Measurements from ENCODE around the gene APOBEC3A. TPM values are rescaled to one million over a fixed set of nuclear protein-coding genes. Genes with fewer than 3 reads are reported as not detected.
"Not testable (repeated sequence)": the region's sequence is repeated elsewhere in the genome, so short reads cannot be mapped to it uniquely, and the experiment has no call there.

The APOBEC3A gene
- polyA plus RNA-seq, 1 of the 3 experiments (the other 2 are of a cell fraction), result not detected

GRCh38 chr22:38959590-38959989 is 2.2 kb downstream of the APOBEC3A start (continued):
- no peak for TF ChIP-seq ZBTB33 (IDR thresholded peaks at IDR 0.05; ENCODE audit: borderline replicate concordance, low read depth)
- no peak for TF ChIP-seq FOXM1 (IDR thresholded peaks at IDR 0.05; ENCODE audit: low read depth)
- no peak for TF ChIP-seq MEF2A (IDR thresholded peaks at IDR 0.05; ENCODE audit: borderline replicate concordance, low read depth)
- TF ChIP-seq YY1 (IDR thresholded peaks at IDR 0.05; ENCODE audit: low read depth), result no peak

- POLR2A ChIA-PET; H3K9ac ChIP-seq; H3K27me3 ChIP-seq (ENCODE audit: insufficient read depth); CTCF ChIA-PET; H2AFZ ChIP-seq (ENCODE audit: low read depth); H3K79me2 ChIP-seq (ENCODE audit: insufficient read depth); DNase-seq; H3K9me3 ChIP-seq; H3K36me3 ChIP-seq (replicated peaks in 1 of 2; ENCODE audit: control insufficient read depth in 1 of 2, insufficient read depth in 2 of 2, low read length in 1 of 2); H3F3A ChIP-seq (replicated peaks; ENCODE audit: insufficient read depth); H3K27ac ChIP-seq (ENCODE audit: low read depth in 2 of 2, low read length in 1 of 2); H4K20me1 ChIP-seq (ENCODE audit: insufficient read depth); H3K4me1 ChIP-seq (ENCODE audit: control insufficient read depth in 1 of 2, insufficient read depth in 2 of 2, low read depth in 1 of 2, low read length in 1 of 2); H3K4me3 ChIP-seq (ENCODE audit: low read depth in 2 of 2, low read length in 1 of 2); H3K9me2 ChIP-seq; H3K4me2 ChIP-seq: not testable (repeated sequence)
- WGBS (ENCODE audit: low lambda C conversion rate), result 89% methylated on average over 1 of the region's 4 CpGs
Measured at GRCh38 chr22:38960673-38961072, 3.3 kb downstream of the APOBEC3A start.

- H3K9me3 ChIP-seq; H3K79me2 ChIP-seq (ENCODE audit: insufficient read depth); H3K36me3 ChIP-seq (replicated peaks in 1 of 2; ENCODE audit: control insufficient read depth in 1 of 2, insufficient read depth in 2 of 2, low read length in 1 of 2); H3K9me2 ChIP-seq; H2AFZ ChIP-seq (ENCODE audit: low read depth); H3K27ac ChIP-seq (ENCODE audit: low read depth in 2 of 2, low read length in 1 of 2); POLR2A ChIA-PET; H4K20me1 ChIP-seq (ENCODE audit: insufficient read depth); CTCF ChIA-PET; H3K4me3 ChIP-seq (ENCODE audit: low read depth in 2 of 2, low read length in 1 of 2); H3K4me2 ChIP-seq; H3K9ac ChIP-seq; H3K4me1 ChIP-seq (ENCODE audit: control insufficient read depth in 1 of 2, insufficient read depth in 2 of 2, low read depth in 1 of 2, low read length in 1 of 2); H3F3A ChIP-seq (replicated peaks; ENCODE audit: insufficient read depth); DNase-seq; H3K27me3 ChIP-seq (ENCODE audit: insufficient read depth): not testable (repeated sequence)
- no CpG with 5 or more reads among the region's 11 CpGs for WGBS (ENCODE audit: low lambda C conversion rate)
Measured at GRCh38 chr22:38963291-38963738, 5.9 kb downstream of the APOBEC3A start.

GRCh38 chr22:38963872-38964271 is 6.5 kb downstream of the APOBEC3A start:
- H3K36me3 ChIP-seq (replicated peaks in 1 of 2; ENCODE audit: control insufficient read depth in 1 of 2, insufficient read depth in 2 of 2, low read length in 1 of 2), result no peaks in the 10 kb centered on the region
- CTCF ChIA-PET, result no interaction called here
- no peak overlapping the region for H3K9ac ChIP-seq
- H3K4me2 ChIP-seq, result no peak overlapping the region
- no peaks in the 10 kb centered on the region for H3F3A ChIP-seq (replicated peaks; ENCODE audit: insufficient read depth)
- DNase-seq, result no peak
- H3K4me1 ChIP-seq (ENCODE audit: control insufficient read depth in 1 of 2, insufficient read depth in 2 of 2, low read depth in 1 of 2, low read length in 1 of 2), result no peaks in the 10 kb centered on the region
- POLR2A ChIA-PET, result no interaction called here
- no peaks in the 10 kb centered on the region for H3K9me2 ChIP-seq
- no CpG with 5 or more reads among the region's 9 CpGs for WGBS (ENCODE audit: low lambda C conversion rate)
- no peaks in the 10 kb centered on the region for H4K20me1 ChIP-seq (ENCODE audit: insufficient read depth)
- no peak overlapping the region for H3K27ac ChIP-seq (ENCODE audit: low read depth in 2 of 2, low read length in 1 of 2)
- no peaks in the 10 kb centered on the region for H3K79me2 ChIP-seq (ENCODE audit: insufficient read depth)
- H3K27me3 ChIP-seq (ENCODE audit: insufficient read depth), result no peaks in the 10 kb centered on the region
- no peak overlapping the region for H2AFZ ChIP-seq (ENCODE audit: low read depth)
- H3K4me3 ChIP-seq (ENCODE audit: low read depth in 2 of 2, low read length in 1 of 2), result no peak overlapping the region
- H3K9me3 ChIP-seq, result no peaks in the 10 kb centered on the region
- no peak for TF ChIP-seq EZH2phosphoT487 (IDR thresholded peaks at IDR 0.05; ENCODE audit: borderline replicate concordance, low read depth)
- no peak for TF ChIP-seq NRF1 (IDR thresholded peaks at IDR 0.05; ENCODE audit: low read depth, low read length)
- no peak for TF ChIP-seq CTCF (IDR thresholded peaks at IDR 0.05)
- no peak for TF ChIP-seq TAF1 (IDR thresholded peaks at IDR 0.05; ENCODE audit: borderline replicate concordance, low read depth, low read length)
- TF ChIP-seq PBX3 (IDR thresholded peaks at IDR 0.05), result no peak
- TF ChIP-seq RCOR1 (IDR thresholded peaks at IDR 0.05; ENCODE audit: low read length), result no peak
- no peak for TF ChIP-seq FOXM1 (IDR thresholded peaks at IDR 0.05; ENCODE audit: low read depth)
- TF ChIP-seq USF2 (IDR thresholded peaks at IDR 0.05; ENCODE audit: borderline replicate concordance, low read depth, low read length), result no peak
- no peak for TF ChIP-seq TCF12 (IDR thresholded peaks at IDR 0.05)
- TF ChIP-seq CHD2 (IDR thresholded peaks at IDR 0.05; ENCODE audit: low read length, partially characterized antibody), result no peak
- no peak for TF ChIP-seq GATA2 (CRISPR knock-in tag; IDR thresholded peaks at IDR 0.05)
- TF ChIP-seq MAX (IDR thresholded peaks at IDR 0.05; ENCODE audit: low read depth), result no peak
